HEK293 (cell line): ENCODE results near the gene BTAF1.
A peak's percentile ranks its signal among the peaks of the same experiment; 100 is the strongest.

Experiments used
- CTCF ChIA-PET: fragments of 350-600 bp; formaldehyde crosslinking; extraction: SDS; loops from one replicate; lab custom pipeline; 2021; ENCODE audit warnings: antibody characterized with exemption; lab: Yijun Ruan, JAX
- POLR2A ChIA-PET: fragments of 300-600 bp; formaldehyde crosslinking; extraction: SDS; loops from one replicate; lab custom pipeline; 2020; ENCODE audit warnings: antibody characterized with exemption, inconsistent platforms; lab: Yijun Ruan, JAX
- H3K27ac ChIP-seq: fragments of 200-500 bp; sonication (Bioruptor generic); 2 replicates; pipeline ENCODE4 v1.5.1; 2014; ENCODE audit warnings: low read depth, low read length, control low read depth, inconsistent platforms; ENCODE audit errors: extremely low read depth
- H3K36me3 ChIP-seq, 2 experiments: fragments of 200-500 bp in 1 of 2; sonication (Bioruptor generic) in 1 of 2; 1 replicate in 1 of 2; 2 replicates in 1 of 2; pipeline ENCODE4 v1.5.1; 2014 to 2017; ENCODE audit warnings: inconsistent platforms in 2 of 2, low read length in 2 of 2; ENCODE audit not compliant: control insufficient read depth in 2 of 2, insufficient read depth in 1 of 2
- H3K4me1 ChIP-seq: fragments of 200-500 bp; sonication (Bioruptor generic); 2 replicates; pipeline ENCODE4 v1.5.1; 2014; ENCODE audit warnings: mild to moderate bottlenecking, low read length, inconsistent platforms; ENCODE audit not compliant: control insufficient read depth, insufficient read depth
- H3K4me3 ChIP-seq: 2 replicates; pipeline ENCODE4 v1.5.1; 2011; ENCODE audit warnings: low read depth, mild to moderate bottlenecking, control low read depth, low read length, moderate library complexity
- H3K9me3 ChIP-seq: fragments of 200-500 bp; sonication (Bioruptor generic); 2 replicates; pipeline ENCODE4 v1.5.1; 2014; ENCODE audit warnings: low read depth, low read length, inconsistent platforms; ENCODE audit not compliant: control insufficient read depth, insufficient read depth
- ATF2 ChIP-seq: fragments of 450-650 bp; formaldehyde crosslinking; IDR thresholded peaks from 2 replicates; pipeline ENCODE4 v1.5.1; 2016; ENCODE audit warnings: missing biosample characterization, missing genetic modification characterization, low read depth
- ELK4 ChIP-seq: IDR thresholded peaks from 2 replicates; pipeline ENCODE4 v1.6.1; 2011; ENCODE audit warnings: mild to moderate bottlenecking, low read depth, low read length, borderline replicate concordance
- GLI2 ChIP-seq: fragments of 450-650 bp; formaldehyde crosslinking; IDR thresholded peaks from 2 replicates; pipeline ENCODE4; 2017; ENCODE audit warnings: missing biosample characterization, missing genetic modification characterization, low read depth, borderline replicate concordance
- HIC1 ChIP-seq: fragments of 450-650 bp; formaldehyde crosslinking; IDR thresholded peaks from 2 replicates; pipeline ENCODE4 v1.5.1; 2016; ENCODE audit warnings: missing biosample characterization, missing genetic modification characterization
- KLF8 ChIP-seq: fragments of 450-650 bp; formaldehyde crosslinking; IDR thresholded peaks from 2 replicates; pipeline ENCODE4 v1.5.1; 2016; ENCODE audit warnings: missing biosample characterization, missing genetic modification characterization
- KLF9 ChIP-seq: fragments of 450-650 bp; formaldehyde crosslinking; IDR thresholded peaks from 2 replicates; pipeline ENCODE4 v1.5.1; 2016; ENCODE audit warnings: missing biosample characterization, missing genetic modification characterization, low read depth
- OVOL3 ChIP-seq: fragments of 450-650 bp; formaldehyde crosslinking; IDR thresholded peaks from 2 replicates; pipeline ENCODE4 v1.5.1; 2016; ENCODE audit warnings: missing biosample characterization, missing genetic modification characterization
- SCRT1 ChIP-seq: fragments of 450-650 bp; formaldehyde crosslinking; IDR thresholded peaks from 2 replicates; pipeline ENCODE4 v1.5.1; 2016; ENCODE audit warnings: missing biosample characterization, missing genetic modification characterization, borderline replicate concordance
- TCF7L2 ChIP-seq: IDR thresholded peaks from 2 replicates; pipeline ENCODE4 v1.6.1; 2011; ENCODE audit warnings: low read depth, mild to moderate bottlenecking, inconsistent platforms, low read length, moderate library complexity, borderline replicate concordance
- YY2 ChIP-seq: fragments of 450-650 bp; formaldehyde crosslinking; IDR thresholded peaks from 2 replicates; pipeline ENCODE4 v1.5.1; 2016; ENCODE audit warnings: missing biosample characterization, missing genetic modification characterization
- ZBTB17 ChIP-seq: fragments of 450-650 bp; formaldehyde crosslinking; IDR thresholded peaks from 2 replicates; pipeline ENCODE4 v1.5.1; 2016; ENCODE audit warnings: missing biosample characterization, missing genetic modification characterization
- ZBTB48 ChIP-seq: fragments of 450-650 bp; formaldehyde crosslinking; IDR thresholded peaks from 2 replicates; pipeline ENCODE4 v1.5.1; 2016; ENCODE audit warnings: missing biosample characterization, missing genetic modification characterization
- ZNF133 ChIP-seq: fragments of 450-650 bp; formaldehyde crosslinking; IDR thresholded peaks from 2 replicates; pipeline ENCODE4 v1.5.1; 2016; ENCODE audit warnings: missing biosample characterization, missing genetic modification characterization
- ZNF16 ChIP-seq: fragments of 450-650 bp; formaldehyde crosslinking; IDR thresholded peaks from 2 replicates; pipeline ENCODE4 v1.5.1; 2016; ENCODE audit warnings: low read depth, missing biosample characterization, missing genetic modification characterization
- ZNF2 ChIP-seq: fragments of 450-650 bp; formaldehyde crosslinking; IDR thresholded peaks from 2 replicates; pipeline ENCODE4 v1.5.1; 2016; ENCODE audit warnings: missing biosample characterization, missing genetic modification characterization
- ZNF202 ChIP-seq: fragments of 450-650 bp; formaldehyde crosslinking; IDR thresholded peaks from 2 replicates; pipeline ENCODE4 v1.5.1; 2016; ENCODE audit warnings: missing biosample characterization, missing genetic modification characterization, borderline replicate concordance
- ZNF23 ChIP-seq: fragments of 450-650 bp; formaldehyde crosslinking; IDR thresholded peaks from 2 replicates; pipeline ENCODE4 v1.5.1; 2016; ENCODE audit warnings: missing biosample characterization, missing genetic modification characterization, borderline replicate concordance
- ZNF274 ChIP-seq, 2 experiments: fragments of 200-500 bp in 1 of 2; fragments of 450-650 bp in 1 of 2; sonication (Bioruptor generic) in 1 of 2; formaldehyde crosslinking in 1 of 2; IDR thresholded peaks; 2 replicates each; pipeline versions ENCODE4 v1.5.1 to v1.6.1; 2014 to 2016; ENCODE audit warnings: borderline replicate concordance in 1 of 2, inconsistent platforms in 1 of 2, low read length in 1 of 2, missing biosample characterization in 1 of 2, missing genetic modification characterization in 1 of 2
- ZNF350 ChIP-seq: fragments of 450-650 bp; formaldehyde crosslinking; IDR thresholded peaks from 2 replicates; pipeline ENCODE4 v1.5.0; 2017; ENCODE audit warnings: missing biosample characterization, mild to moderate bottlenecking, missing genetic modification characterization
- ZNF433 ChIP-seq: fragments of 450-650 bp; formaldehyde crosslinking; IDR thresholded peaks from 2 replicates; pipeline ENCODE4 v1.5.1; 2016; ENCODE audit warnings: missing biosample characterization, missing genetic modification characterization, low read depth
- ZNF501 ChIP-seq: fragments of 450-650 bp; formaldehyde crosslinking; IDR thresholded peaks from 2 replicates; pipeline ENCODE4 v1.5.1; 2016; ENCODE audit warnings: missing biosample characterization, missing genetic modification characterization
- ZNF558 ChIP-seq: fragments of 450-650 bp; formaldehyde crosslinking; IDR thresholded peaks from 2 replicates; pipeline ENCODE4 v1.5.1; 2016; ENCODE audit warnings: missing biosample characterization, missing genetic modification characterization
- ZNF560 ChIP-seq: fragments of 450-650 bp; formaldehyde crosslinking; IDR thresholded peaks from 2 replicates; pipeline ENCODE4 v1.5.1; 2017; ENCODE audit warnings: missing biosample characterization, missing genetic modification characterization, borderline replicate concordance
- ZNF626 ChIP-seq: fragments of 450-650 bp; sonication (Bioruptor Pico); formaldehyde crosslinking; IDR thresholded peaks from 2 replicates; pipeline ENCODE4 v1.5.1; 2018; ENCODE audit warnings: missing biosample characterization, missing genetic modification characterization, inconsistent platforms
- TF ChIP-seq, protein P1 (sequence below): fragments of 450-650 bp; formaldehyde crosslinking; IDR thresholded peaks from 2 replicates; pipeline ENCODE4 v1.5.1; 2016; ENCODE audit warnings: missing biosample characterization, missing genetic modification characterization
- TF ChIP-seq, protein P2 (sequence below): fragments of 450-650 bp; formaldehyde crosslinking; IDR thresholded peaks from 2 replicates; pipeline ENCODE4 v1.5.1; 2016; ENCODE audit warnings: missing biosample characterization, missing genetic modification characterization

The BTAF1 gene

GRCh38 chr10:91923371-91924211 is at the start of gene BTAF1:
Gene BTAF1, plus strand, starts transcription at chr10:91923770. Its CDS starts 307 bp downstream, at chr10:91924077.
- Histone ChIP-seq H3K4me1 (peaks cover 3% of the 10 kb centered on the region), H3K4me3 (peak within 1 kb of the TSS; percentile 85), H3K27ac (peak within 1 kb of the TSS; percentile 88), H3K36me3 (peaks cover 7 to 8% of the 10 kb centered on the region in 2 experiments), H3K9me3 (no peaks in the 10 kb centered on the region)
- POLR2A ChIA-PET: interaction anchor here (0.6 to 1.9 kb wide), 16 partner anchors 8 to 761 kb away, joined by 3 to 16 read pairs (median 5); partner anchors contain the start of genes FGFBP3 and TNKS2
- CTCF ChIA-PET: interaction anchor here (0.6 to 1.5 kb wide), 6 partner anchors 11 to 1634 kb away, joined by 3 to 13 read pairs (median 3); no protein-coding TSS in a partner anchor
- no peak for TF ChIP-seq ZNF16 (tag by site-specific recombination)
- no peak for TF ChIP-seq ZNF23 (tag by site-specific recombination)
- TF ChIP-seq KLF9 (tag by site-specific recombination): no peak
- peak; percentile 46; the same call in 1 of the 2 replicates for TF ChIP-seq TCF7L2
- no peak for TF ChIP-seq ZNF350 (tag by site-specific recombination)
- no peak for TF ChIP-seq OVOL3
- no peak for TF ChIP-seq SCRT1 (tag by site-specific recombination)
- TF ChIP-seq ZNF133 (tag by site-specific recombination): no peak
- TF ChIP-seq KLF8 (tag by site-specific recombination): peak; percentile 66; the same call in 1 of the 2 replicates
- peak; percentile 44 for TF ChIP-seq ZNF2 (tag by site-specific recombination)
- TF ChIP-seq ELK4: peak; percentile 14; the same call in 1 of the 2 replicates
- no peak for TF ChIP-seq ZNF274 (IDR thresholded peaks at IDR 0.05; ENCODE audit: low read length)
- no peak for TF ChIP-seq ZNF274 (tag by site-specific recombination; IDR thresholded peaks at IDR 0.05; ENCODE audit: borderline replicate concordance)
- no peak for TF ChIP-seq GLI2
- TF ChIP-seq ZBTB48: peak; percentile 51
- TF ChIP-seq ZNF626: no peak
- TF ChIP-seq ZBTB17 (tag by site-specific recombination): peak; percentile 68
- TF ChIP-seq ZNF501: peak; percentile 85
- TF ChIP-seq HIC1 (tag by site-specific recombination): no peak
- TF ChIP-seq ATF2 (tag by site-specific recombination): peak; percentile 91
- no peak for TF ChIP-seq ZNF558
- no peak for TF ChIP-seq ZNF560 (tag by site-specific recombination)
- TF ChIP-seq, protein P1, sequence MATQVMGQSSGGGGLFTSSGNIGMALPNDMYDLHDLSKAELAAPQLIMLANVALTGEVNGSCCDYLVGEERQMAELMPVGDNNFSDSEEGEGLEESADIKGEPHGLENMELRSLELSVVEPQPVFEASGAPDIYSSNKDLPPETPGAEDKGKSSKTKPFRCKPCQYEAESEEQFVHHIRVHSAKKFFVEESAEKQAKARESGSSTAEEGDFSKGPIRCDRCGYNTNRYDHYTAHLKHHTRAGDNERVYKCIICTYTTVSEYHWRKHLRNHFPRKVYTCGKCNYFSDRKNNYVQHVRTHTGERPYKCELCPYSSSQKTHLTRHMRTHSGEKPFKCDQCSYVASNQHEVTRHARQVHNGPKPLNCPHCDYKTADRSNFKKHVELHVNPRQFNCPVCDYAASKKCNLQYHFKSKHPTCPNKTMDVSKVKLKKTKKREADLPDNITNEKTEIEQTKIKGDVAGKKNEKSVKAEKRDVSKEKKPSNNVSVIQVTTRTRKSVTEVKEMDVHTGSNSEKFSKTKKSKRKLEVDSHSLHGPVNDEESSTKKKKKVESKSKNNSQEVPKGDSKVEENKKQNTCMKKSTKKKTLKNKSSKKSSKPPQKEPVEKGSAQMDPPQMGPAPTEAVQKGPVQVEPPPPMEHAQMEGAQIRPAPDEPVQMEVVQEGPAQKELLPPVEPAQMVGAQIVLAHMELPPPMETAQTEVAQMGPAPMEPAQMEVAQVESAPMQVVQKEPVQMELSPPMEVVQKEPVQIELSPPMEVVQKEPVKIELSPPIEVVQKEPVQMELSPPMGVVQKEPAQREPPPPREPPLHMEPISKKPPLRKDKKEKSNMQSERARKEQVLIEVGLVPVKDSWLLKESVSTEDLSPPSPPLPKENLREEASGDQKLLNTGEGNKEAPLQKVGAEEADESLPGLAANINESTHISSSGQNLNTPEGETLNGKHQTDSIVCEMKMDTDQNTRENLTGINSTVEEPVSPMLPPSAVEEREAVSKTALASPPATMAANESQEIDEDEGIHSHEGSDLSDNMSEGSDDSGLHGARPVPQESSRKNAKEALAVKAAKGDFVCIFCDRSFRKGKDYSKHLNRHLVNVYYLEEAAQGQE (tag by site-specific recombination): no peak
- TF ChIP-seq YY2 (tag by site-specific recombination): no peak
- TF ChIP-seq ZNF202: no peak
- TF ChIP-seq, protein P2, sequence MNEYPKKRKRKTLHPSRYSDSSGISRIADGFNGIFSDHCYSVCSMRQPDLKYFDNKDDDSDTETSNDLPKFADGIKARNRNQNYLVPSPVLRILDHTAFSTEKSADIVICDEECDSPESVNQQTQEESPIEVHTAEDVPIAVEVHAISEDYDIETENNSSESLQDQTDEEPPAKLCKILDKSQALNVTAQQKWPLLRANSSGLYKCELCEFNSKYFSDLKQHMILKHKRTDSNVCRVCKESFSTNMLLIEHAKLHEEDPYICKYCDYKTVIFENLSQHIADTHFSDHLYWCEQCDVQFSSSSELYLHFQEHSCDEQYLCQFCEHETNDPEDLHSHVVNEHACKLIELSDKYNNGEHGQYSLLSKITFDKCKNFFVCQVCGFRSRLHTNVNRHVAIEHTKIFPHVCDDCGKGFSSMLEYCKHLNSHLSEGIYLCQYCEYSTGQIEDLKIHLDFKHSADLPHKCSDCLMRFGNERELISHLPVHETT (tag by site-specific recombination): peak; percentile 70
- TF ChIP-seq ZNF433 (tag by site-specific recombination): no peak
